ENCODE data around the gene PCED1B.

DNA sequence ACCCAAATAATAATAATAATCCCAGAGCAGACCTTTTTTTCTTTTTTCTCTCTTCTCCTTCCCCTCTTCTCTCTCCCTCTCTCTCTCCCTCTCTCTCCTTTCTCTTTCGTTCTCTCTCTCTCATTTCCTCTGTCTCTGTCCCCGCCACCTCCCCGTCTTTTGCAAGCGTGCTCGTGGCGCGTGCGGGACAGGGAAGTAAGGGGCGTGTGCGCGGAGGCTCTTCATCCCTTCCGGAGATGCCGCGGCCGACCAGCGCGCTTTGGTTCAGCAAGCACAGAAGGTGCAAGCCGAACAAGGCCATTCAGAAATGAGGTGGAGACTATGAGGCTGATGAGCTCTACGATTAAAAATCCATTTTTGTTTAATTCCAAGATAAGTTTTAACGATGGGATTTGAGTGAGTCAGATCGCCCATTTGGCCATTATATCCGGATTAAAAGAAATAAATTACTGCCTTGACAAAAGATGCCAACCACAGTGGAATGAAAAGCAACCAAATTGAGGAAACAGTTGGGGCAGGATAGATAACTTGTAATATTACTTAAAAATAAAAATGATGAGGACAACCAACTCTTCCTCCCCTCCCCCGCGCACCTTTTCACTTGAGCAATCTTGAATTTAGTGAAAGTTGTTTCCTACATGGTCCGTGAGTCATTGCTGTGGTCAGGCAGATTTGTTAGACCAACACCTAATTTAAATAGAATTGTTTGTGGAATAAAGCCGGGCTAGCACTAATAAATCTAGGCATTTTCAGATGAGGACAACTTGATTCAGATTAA, 1.5 kb downstream of the PCED1B start:
- TF ChIP-seq EZH2 (IDR thresholded peaks at IDR 0.05; ENCODE audit: low read depth, unreplicated experiment) (no peak), ZNF331 (CRISPR knock-in tag; IDR thresholded peaks at IDR 0.05; ENCODE audit: low read depth) (no peak), POLR2AphosphoS5 (IDR thresholded peaks at IDR 0.05; ENCODE audit: low read depth) (no peak), EZH2phosphoT487 (IDR thresholded peaks at IDR 0.05; ENCODE audit: unreplicated experiment) (no peak), JUNB (IDR thresholded peaks at IDR 0.05; ENCODE audit: unreplicated experiment) (no peak), STAT1 (IDR thresholded peaks at IDR 0.05; ENCODE audit: unreplicated experiment) (no peak), CREB1 (CRISPR knock-in tag; IDR thresholded peaks at IDR 0.05; ENCODE audit: low read depth) (no peak), NANOG (IDR thresholded peaks at IDR 0.05; ENCODE audit: borderline replicate concordance) (no peak), ZNF114 (CRISPR knock-in tag; IDR thresholded peaks at IDR 0.05) (no peak)
- TF ChIP-seq, protein P1, sequence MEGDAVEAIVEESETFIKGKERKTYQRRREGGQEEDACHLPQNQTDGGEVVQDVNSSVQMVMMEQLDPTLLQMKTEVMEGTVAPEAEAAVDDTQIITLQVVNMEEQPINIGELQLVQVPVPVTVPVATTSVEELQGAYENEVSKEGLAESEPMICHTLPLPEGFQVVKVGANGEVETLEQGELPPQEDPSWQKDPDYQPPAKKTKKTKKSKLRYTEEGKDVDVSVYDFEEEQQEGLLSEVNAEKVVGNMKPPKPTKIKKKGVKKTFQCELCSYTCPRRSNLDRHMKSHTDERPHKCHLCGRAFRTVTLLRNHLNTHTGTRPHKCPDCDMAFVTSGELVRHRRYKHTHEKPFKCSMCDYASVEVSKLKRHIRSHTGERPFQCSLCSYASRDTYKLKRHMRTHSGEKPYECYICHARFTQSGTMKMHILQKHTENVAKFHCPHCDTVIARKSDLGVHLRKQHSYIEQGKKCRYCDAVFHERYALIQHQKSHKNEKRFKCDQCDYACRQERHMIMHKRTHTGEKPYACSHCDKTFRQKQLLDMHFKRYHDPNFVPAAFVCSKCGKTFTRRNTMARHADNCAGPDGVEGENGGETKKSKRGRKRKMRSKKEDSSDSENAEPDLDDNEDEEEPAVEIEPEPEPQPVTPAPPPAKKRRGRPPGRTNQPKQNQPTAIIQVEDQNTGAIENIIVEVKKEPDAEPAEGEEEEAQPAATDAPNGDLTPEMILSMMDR (conservative IDR thresholded peaks at IDR 0.05; ENCODE audit: low read depth in 2 of 2) = no peak
- TF ChIP-seq, protein P2, sequence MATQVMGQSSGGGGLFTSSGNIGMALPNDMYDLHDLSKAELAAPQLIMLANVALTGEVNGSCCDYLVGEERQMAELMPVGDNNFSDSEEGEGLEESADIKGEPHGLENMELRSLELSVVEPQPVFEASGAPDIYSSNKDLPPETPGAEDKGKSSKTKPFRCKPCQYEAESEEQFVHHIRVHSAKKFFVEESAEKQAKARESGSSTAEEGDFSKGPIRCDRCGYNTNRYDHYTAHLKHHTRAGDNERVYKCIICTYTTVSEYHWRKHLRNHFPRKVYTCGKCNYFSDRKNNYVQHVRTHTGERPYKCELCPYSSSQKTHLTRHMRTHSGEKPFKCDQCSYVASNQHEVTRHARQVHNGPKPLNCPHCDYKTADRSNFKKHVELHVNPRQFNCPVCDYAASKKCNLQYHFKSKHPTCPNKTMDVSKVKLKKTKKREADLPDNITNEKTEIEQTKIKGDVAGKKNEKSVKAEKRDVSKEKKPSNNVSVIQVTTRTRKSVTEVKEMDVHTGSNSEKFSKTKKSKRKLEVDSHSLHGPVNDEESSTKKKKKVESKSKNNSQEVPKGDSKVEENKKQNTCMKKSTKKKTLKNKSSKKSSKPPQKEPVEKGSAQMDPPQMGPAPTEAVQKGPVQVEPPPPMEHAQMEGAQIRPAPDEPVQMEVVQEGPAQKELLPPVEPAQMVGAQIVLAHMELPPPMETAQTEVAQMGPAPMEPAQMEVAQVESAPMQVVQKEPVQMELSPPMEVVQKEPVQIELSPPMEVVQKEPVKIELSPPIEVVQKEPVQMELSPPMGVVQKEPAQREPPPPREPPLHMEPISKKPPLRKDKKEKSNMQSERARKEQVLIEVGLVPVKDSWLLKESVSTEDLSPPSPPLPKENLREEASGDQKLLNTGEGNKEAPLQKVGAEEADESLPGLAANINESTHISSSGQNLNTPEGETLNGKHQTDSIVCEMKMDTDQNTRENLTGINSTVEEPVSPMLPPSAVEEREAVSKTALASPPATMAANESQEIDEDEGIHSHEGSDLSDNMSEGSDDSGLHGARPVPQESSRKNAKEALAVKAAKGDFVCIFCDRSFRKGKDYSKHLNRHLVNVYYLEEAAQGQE (IDR thresholded peaks at IDR 0.05; ENCODE audit: unreplicated experiment) = no peak
- TF ChIP-seq, protein P3, sequence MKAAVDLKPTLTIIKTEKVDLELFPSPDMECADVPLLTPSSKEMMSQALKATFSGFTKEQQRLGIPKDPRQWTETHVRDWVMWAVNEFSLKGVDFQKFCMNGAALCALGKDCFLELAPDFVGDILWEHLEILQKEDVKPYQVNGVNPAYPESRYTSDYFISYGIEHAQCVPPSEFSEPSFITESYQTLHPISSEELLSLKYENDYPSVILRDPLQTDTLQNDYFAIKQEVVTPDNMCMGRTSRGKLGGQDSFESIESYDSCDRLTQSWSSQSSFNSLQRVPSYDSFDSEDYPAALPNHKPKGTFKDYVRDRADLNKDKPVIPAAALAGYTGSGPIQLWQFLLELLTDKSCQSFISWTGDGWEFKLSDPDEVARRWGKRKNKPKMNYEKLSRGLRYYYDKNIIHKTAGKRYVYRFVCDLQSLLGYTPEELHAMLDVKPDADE (IDR thresholded peaks at IDR 0.05) = no peak
- TF ChIP-seq, protein P4, sequence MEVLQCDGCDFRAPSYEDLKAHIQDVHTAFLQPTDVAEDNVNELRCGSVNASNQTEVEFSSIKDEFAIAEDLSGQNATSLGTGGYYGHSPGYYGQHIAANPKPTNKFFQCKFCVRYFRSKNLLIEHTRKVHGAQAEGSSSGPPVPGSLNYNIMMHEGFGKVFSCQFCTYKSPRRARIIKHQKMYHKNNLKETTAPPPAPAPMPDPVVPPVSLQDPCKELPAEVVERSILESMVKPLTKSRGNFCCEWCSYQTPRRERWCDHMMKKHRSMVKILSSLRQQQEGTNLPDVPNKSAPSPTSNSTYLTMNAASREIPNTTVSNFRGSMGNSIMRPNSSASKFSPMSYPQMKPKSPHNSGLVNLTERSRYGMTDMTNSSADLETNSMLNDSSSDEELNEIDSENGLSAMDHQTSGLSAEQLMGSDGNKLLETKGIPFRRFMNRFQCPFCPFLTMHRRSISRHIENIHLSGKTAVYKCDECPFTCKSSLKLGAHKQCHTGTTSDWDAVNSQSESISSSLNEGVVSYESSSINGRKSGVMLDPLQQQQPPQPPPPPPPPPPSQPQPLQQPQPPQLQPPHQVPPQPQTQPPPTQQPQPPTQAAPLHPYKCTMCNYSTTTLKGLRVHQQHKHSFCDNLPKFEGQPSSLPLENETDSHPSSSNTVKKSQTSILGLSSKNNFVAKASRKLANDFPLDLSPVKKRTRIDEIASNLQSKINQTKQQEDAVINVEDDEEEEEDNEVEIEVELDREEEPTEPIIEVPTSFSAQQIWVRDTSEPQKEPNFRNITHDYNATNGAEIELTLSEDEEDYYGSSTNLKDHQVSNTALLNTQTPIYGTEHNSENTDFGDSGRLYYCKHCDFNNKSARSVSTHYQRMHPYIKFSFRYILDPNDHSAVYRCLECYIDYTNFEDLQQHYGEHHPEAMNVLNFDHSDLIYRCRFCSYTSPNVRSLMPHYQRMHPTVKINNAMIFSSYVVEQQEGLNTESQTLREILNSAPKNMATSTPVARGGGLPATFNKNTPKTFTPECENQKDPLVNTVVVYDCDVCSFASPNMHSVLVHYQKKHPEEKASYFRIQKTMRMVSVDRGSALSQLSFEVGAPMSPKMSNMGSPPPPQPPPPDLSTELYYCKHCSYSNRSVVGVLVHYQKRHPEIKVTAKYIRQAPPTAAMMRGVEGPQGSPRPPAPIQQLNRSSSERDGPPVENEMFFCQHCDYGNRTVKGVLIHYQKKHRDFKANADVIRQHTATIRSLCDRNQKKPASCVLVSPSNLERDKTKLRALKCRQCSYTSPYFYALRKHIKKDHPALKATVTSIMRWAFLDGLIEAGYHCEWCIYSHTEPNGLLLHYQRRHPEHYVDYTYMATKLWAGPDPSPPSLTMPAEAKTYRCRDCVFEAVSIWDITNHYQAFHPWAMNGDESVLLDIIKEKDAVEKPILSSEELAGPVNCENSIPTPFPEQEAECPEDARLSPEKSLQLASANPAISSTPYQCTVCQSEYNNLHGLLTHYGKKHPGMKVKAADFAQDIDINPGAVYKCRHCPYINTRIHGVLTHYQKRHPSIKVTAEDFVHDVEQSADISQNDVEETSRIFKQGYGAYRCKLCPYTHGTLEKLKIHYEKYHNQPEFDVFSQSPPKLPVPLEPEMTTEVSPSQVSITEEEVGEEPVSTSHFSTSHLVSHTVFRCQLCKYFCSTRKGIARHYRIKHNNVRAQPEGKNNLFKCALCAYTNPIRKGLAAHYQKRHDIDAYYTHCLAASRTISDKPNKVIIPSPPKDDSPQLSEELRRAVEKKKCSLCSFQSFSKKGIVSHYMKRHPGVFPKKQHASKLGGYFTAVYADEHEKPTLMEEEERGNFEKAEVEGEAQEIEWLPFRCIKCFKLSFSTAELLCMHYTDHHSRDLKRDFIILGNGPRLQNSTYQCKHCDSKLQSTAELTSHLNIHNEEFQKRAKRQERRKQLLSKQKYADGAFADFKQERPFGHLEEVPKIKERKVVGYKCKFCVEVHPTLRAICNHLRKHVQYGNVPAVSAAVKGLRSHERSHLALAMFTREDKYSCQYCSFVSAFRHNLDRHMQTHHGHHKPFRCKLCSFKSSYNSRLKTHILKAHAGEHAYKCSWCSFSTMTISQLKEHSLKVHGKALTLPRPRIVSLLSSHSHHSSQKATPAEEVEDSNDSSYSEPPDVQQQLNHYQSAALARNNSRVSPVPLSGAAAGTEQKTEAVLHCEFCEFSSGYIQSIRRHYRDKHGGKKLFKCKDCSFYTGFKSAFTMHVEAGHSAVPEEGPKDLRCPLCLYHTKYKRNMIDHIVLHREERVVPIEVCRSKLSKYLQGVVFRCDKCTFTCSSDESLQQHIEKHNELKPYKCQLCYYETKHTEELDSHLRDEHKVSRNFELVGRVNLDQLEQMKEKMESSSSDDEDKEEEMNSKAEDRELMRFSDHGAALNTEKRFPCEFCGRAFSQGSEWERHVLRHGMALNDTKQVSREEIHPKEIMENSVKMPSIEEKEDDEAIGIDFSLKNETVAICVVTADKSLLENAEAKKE (CRISPR knock-in tag; IDR thresholded peaks at IDR 0.05) = no peak

Data from GM23338 (cell line).